Amygdala (tissue), 56 donors: ENCODE data around the gene AMFR.

Experiments
- DNase-seq, 56 donors: peaks; one replicate each; lab custom pipeline; 2025; lab: John Stamatoyannopoulos, UW

AMFR gene

GRCh38 chr16:56337131-56337857, 88.1 kb downstream of the AMFR start:
- DNase-seq = no peak

- DNase-seq = no peak
Observed at GRCh38 chr16:56336711-56337110, 88.6 kb downstream of the AMFR start.

- DNase-seq = no peak
Observed at GRCh38 chr16:56336071-56336688, 89.2 kb downstream of the AMFR start.

- DNase-seq = no peak
Observed at GRCh38 chr16:56334761-56335160, 90.6 kb downstream of the AMFR start.

- peak in 42 of 56 donors; percentile 14 to 78 (median 48) for DNase-seq
Observed at GRCh38 chr16:56332464-56333079, 92.8 kb downstream of the AMFR start.

GRCh38 chr16:56331915-56332314, 93.4 kb downstream of the AMFR start:
- peak in 1 of 56 donors; percentile 30 for DNase-seq

GRCh38 chr16:56331399-56331798, 93.9 kb downstream of the AMFR start:
- DNase-seq = no peak

GRCh38 chr16:56330476-56330875, 94.9 kb downstream of the AMFR start:
- DNase-seq = no peak

GRCh38 chr16:56329887-56330286, 95.5 kb downstream of the AMFR start:
- no peak for DNase-seq

GRCh38 chr16:56328276-56329022, 96.9 kb downstream of the AMFR start:
- DNase-seq = no peak

- no peak for DNase-seq
Observed at GRCh38 chr16:56327929-56328258, 97.5 kb downstream of the AMFR start.

- peak in 10 of 56 donors; percentile 12 to 38 (median 24) for DNase-seq
Observed at GRCh38 chr16:56327071-56327928, 98.0 kb downstream of the AMFR start.

GRCh38 chr16:56325956-56326355, 99.4 kb downstream of the AMFR start:
- no peak for DNase-seq

GRCh38 chr16:56324406-56324805, 100.9 kb downstream of the AMFR start:
- DNase-seq = no peak

GRCh38 chr16:56321571-56321970, 103.8 kb downstream of the AMFR start:
- DNase-seq = no peak

GRCh38 chr16:56320811-56321558, 104.4 kb downstream of the AMFR start:
- no peak for DNase-seq

GRCh38 chr16:56320056-56320455, 105.3 kb downstream of the AMFR start:
- DNase-seq = no peak

GRCh38 chr16:56319376-56319775, 106.0 kb downstream of the AMFR start:
- DNase-seq = peak in 21 of 56 donors; percentile 22 to 71 (median 53)

GRCh38 chr16:56318827-56319140, 106.6 kb downstream of the AMFR start:
- DNase-seq = peak in 2 of 56 donors; percentile 34 to 36
